Lower lobe of right lung (tissue), 2 donors: Measurements from ENCODE around the gene MCM3. TPM values are rescaled to one million over a fixed set of nuclear protein-coding genes. Genes with fewer than 3 reads are reported as not detected.

Experiments
- ATAC-seq, 2 donors: fragments of 200-7000 bp; cut with Tn5 transposase; one replicate each; pipeline ENCODE4 v1.9.1; 2020 to 2022; ENCODE audit warnings: mild to moderate bottlenecking in 2 of 2, moderate library complexity in 2 of 2
- DNase-seq: peaks from one replicate; pipeline ENCODE4 v3.0.0-alpha.2; 2020
- H3K27ac ChIP-seq: fragments of 200-600 bp; one replicate; pipeline ENCODE4 v1.8.0; 2022
- H3K27me3 ChIP-seq: fragments of 200-600 bp; one replicate; pipeline ENCODE4 v1.8.0; 2022; ENCODE audit warnings: low read depth
- H3K36me3 ChIP-seq: fragments of 200-600 bp; one replicate; pipeline ENCODE4 v1.8.0; 2022; ENCODE audit warnings: mild to moderate bottlenecking
- H3K4me1 ChIP-seq: fragments of 200-600 bp; one replicate; pipeline ENCODE4 v1.8.0; 2022
- H3K4me3 ChIP-seq: fragments of 200-600 bp; one replicate; pipeline ENCODE4 v1.8.0; 2022; ENCODE audit warnings: mild to moderate bottlenecking
- H3K9me3 ChIP-seq: fragments of 200-600 bp; one replicate; pipeline ENCODE4 v1.8.0; 2022
- CTCF ChIP-seq: fragments of 200-600 bp; IDR thresholded peaks from one replicate; pipeline ENCODE4 v1.8.0; 2022; ENCODE audit warnings: antibody characterized with exemption, mild to moderate bottlenecking
- intact Hi-C: fragments of 100-400 bp; cut with DNase I; formaldehyde crosslinking; loops from one replicate; pipeline ENCODE4 v1.11.0; 2022
- total RNA-seq: library from RNA; stranded (reverse); fragmentation: NEBNext Ultra II Directional; extraction: Animal tissue kit (Norgen Biotek cat#: 25700); gene quantifications from one replicate; pipeline ENCODE4 v1.2.1, GENCODE V29; 2021
- donor health status: DM: no; HTN: yes; CAD: no; lungs with severe emphysema.

Gene MCM3
- total RNA-seq, 1 donor from 2014 or later: 25.6 TPM

GRCh38 chr6:52306972-52307870 lies 22.7 kb upstream of the MCM3 start:
- DNase-seq: peak; percentile 75
- Histone ChIP-seq H3K36me3 (no peaks in the 10 kb centered on the region), H3K4me1 (peaks cover 48% of the 10 kb centered on the region), H3K9me3 (no peaks in the 10 kb centered on the region), H3K4me3 (peak overlapping the region; percentile 19), H3K27ac (peak overlapping the region; percentile 77), H3K27me3 (no peaks in the 10 kb centered on the region)
- ATAC-seq: peak; percentile 80 to 83
- TF ChIP-seq CTCF: no peak
- intact Hi-C loops: no loop called here

DNA sequence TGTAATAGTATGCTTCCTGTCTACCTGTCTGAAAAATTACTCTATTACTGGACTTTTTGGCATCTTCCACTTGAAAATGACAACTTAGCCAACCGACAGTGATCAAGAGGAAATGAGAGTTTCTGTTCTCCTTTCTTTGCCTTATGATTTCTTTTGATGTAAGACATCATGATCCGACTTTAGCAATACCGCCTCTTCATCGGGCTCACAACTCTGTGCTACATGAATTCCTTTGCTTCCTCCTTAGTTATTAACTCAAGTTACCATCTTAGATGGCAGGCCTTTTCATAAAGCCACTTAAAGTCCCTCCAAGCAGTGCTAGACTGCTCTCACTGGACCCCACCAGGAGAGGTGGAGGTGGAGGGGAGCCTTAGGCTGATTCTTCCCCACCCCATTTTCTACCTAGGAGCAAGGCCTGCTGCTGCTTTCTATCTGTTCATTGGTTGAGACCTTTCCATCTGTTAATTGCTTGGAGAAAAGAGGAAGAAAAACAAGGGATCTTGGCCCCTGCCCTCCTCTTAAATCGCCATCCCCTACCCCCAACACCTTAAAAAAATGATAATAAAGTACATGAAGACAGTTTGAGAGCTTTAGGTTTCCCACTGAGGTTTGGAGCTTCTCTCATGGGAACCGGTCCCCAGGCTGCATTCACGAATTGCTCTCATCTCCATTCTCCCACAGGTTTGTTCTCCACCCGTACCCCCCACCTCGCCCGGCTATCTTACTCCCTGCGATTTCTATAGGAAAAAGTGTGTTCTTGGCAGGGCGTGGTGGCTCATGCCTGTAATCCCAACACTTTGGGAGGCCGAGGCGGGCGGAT lies 21.6 kb upstream of the MCM3 start:
- H3K4me3 ChIP-seq: no peak overlapping the region
- H3K27ac ChIP-seq: peak overlapping the region; percentile 77
- DNase-seq (no peak), ATAC-seq (peak; percentile 39 to 42)
- H3K9me3 ChIP-seq: no peaks in the 10 kb centered on the region
- TF ChIP-seq CTCF: no peak
- peaks cover 48% of the 10 kb centered on the region for H3K4me1 ChIP-seq
- no peaks in the 10 kb centered on the region for H3K27me3 ChIP-seq
- intact Hi-C loops: no loop called here
- no peaks in the 10 kb centered on the region for H3K36me3 ChIP-seq

- DNase-seq (no peak), ATAC-seq (peak in 1 of 2 donors; percentile 53)
- Histone ChIP-seq H3K4me3 (no peak overlapping the region), H3K9me3 (no peaks in the 10 kb centered on the region), H3K36me3 (no peaks in the 10 kb centered on the region), H3K27ac (peak overlapping the region; percentile 77), H3K27me3 (no peaks in the 10 kb centered on the region), H3K4me1 (peaks cover 48% of the 10 kb centered on the region)
- intact Hi-C loops: no loop called here
- no peak for TF ChIP-seq CTCF
These were observed 20.9 kb upstream of the MCM3 start for GRCh38 chr6:52305411-52305810.

DNA sequence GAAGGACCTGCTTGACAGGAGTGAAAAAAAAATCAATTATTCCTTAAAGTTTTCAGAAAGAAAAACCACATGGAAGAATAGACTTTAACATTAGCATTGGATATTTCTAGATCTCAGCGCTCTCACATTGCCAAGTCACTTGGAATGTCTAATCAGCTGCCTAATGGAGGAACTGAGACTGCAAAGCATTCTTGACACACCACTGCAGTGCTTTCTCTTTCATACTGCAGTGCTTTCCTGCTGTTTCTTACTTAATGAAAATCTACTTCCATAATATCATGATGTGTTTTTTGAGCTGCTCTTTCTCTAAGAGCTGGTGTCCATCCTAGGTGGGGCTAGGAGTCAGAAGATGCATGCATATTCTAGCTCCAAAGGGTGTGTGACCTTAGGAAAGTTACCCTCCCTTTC lies 20.4 kb upstream of the MCM3 start:
- peak overlapping the region; percentile 77 for H3K27ac ChIP-seq
- no peak overlapping the region for H3K4me3 ChIP-seq
- H3K27me3 ChIP-seq: no peaks in the 10 kb centered on the region
- H3K36me3 ChIP-seq: no peaks in the 10 kb centered on the region
- intact Hi-C loops: no loop called here
- ATAC-seq: peak; percentile 65 to 71
- peaks cover 48% of the 10 kb centered on the region for H3K4me1 ChIP-seq
- no peaks in the 10 kb centered on the region for H3K9me3 ChIP-seq
- no peak for TF ChIP-seq CTCF
- no peak for DNase-seq

DNA sequence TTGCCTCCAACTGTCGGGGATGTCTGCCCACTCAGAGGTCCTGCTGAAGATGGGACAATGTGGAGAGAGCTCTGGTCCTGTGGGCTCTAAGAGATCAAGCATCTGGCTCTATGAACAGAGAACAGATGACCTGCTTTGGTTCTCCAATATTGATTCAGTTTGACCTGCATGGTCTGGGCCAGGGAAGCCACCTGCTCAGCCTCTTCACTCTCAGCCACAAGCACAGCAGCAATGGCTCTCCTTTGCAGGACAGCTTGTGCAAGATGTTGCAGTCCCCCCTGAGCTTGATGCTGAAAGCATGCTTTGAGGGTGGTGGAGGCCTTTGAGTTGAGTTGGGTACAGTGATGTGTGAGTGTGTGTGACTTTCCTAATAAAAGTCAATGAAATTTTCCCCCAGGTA lies 18.6 kb upstream of the MCM3 start:
- DNase-seq: no peak
- no peak overlapping the region for H3K4me3 ChIP-seq
- peaks cover 45% of the 10 kb centered on the region for H3K4me1 ChIP-seq
- intact Hi-C loops: no loop called here
- H3K27me3 ChIP-seq: no peaks in the 10 kb centered on the region
- ATAC-seq: no peak
- H3K27ac ChIP-seq: no peak overlapping the region
- no peak for TF ChIP-seq CTCF
- H3K36me3 ChIP-seq: no peaks in the 10 kb centered on the region
- H3K9me3 ChIP-seq: no peaks in the 10 kb centered on the region
